Measurements from ENCODE around the gene HTR2B. TPM values are rescaled to one million over a fixed set of nuclear protein-coding genes. Genes with fewer than 3 reads are reported as not detected.
"Not testable (repeated sequence)": the region's sequence is repeated elsewhere in the genome, so short reads cannot be mapped to it uniquely, and the experiment has no call there.

The HTR2B gene
- total and polyA plus RNA-seq, 11 donors, result 0.25 to 2.2 (median 0.61) TPM

GRCh38 chr2:231159306-231159705 lies 34.5 kb upstream of the HTR2B start:
- ATAC-seq (no peak), DNase-seq (no peak)
- Histone ChIP-seq H3K27me3 (no peaks in the 10 kb centered on the region), H3K27ac (no peak overlapping the region), H3K36me3 (peaks cover 0 to 62% (median 40%) of the 10 kb centered on the region in 9 donors), H3K4me3 (no peak overlapping the region), H3K4me1 (peaks cover 0 to 26% (median 0%) of the 10 kb centered on the region in 12 donors), H3K9me3 (no peaks in the 10 kb centered on the region)
- TF ChIP-seq POLR2A (IDR thresholded peaks at IDR 0.05) (no peak), CTCF (IDR thresholded peaks at IDR 0.05) (no peak)
- intact Hi-C loops (cut with DNase I), result no loop called here

- WGBS, 4 donors, result 90 to 93% (median 92%) methylated on average over 8 of the region's 8 CpGs
- H3K36me3 ChIP-seq, result peaks cover 0 to 78% (median 62%) of the 10 kb centered on the region in 9 donors
- DNase-seq (no peak), ATAC-seq (no peak)
- H3K27me3 ChIP-seq, result no peaks in the 10 kb centered on the region
- TF ChIP-seq CTCF (IDR thresholded peaks at IDR 0.05), result no peak
- TF ChIP-seq POLR2A (IDR thresholded peaks at IDR 0.05), result no peak
- H3K4me3 ChIP-seq, result no peak overlapping the region
- intact Hi-C loops (cut with DNase I), result no loop called here
- H3K27ac ChIP-seq, result no peak overlapping the region
- no peaks in the 10 kb centered on the region for H3K4me1 ChIP-seq
- no peaks in the 10 kb centered on the region for H3K9me3 ChIP-seq
These were observed 28.1 kb upstream of the HTR2B start for GRCh38 chr2:231152800-231153557.

DNA sequence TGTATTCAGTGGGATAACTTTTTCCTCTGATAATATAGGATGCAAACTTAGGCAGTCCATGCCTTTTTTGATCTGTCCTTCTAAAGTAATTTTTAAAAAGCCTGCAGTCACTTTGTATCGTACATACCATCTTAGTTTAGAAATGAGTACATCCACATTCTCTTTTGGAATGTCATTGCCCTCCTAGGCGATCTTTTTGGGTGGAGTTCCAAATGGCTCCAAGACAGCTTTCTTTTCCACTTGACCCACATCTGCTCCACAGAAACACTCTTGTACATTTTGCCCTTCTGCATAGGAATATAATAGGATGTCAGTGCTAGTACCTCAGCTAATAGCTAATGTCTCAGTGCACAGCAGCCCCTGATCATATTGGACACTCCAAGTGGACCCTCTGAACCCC lies 21.8 kb upstream of the HTR2B start:
- ATAC-seq (no peak), DNase-seq (no peak)
- Histone ChIP-seq H3K27ac (no peak overlapping the region), H3K27me3 (no peaks in the 10 kb centered on the region), H3K36me3 (peaks cover 0 to 58% (median 52%) of the 10 kb centered on the region in 9 donors), H3K4me3 (no peak overlapping the region), H3K9me3 (no peaks in the 10 kb centered on the region), H3K4me1 (no peaks in the 10 kb centered on the region)
- TF ChIP-seq CTCF (IDR thresholded peaks at IDR 0.05) (no peak), POLR2A (IDR thresholded peaks at IDR 0.05) (no peak)
- 90 to 97% (median 97%) methylated on average over 2 of the region's 2 CpGs for WGBS, 4 donors
- intact Hi-C loops (cut with DNase I), result no loop called here

GRCh38 chr2:231144896-231145295 lies 20.1 kb upstream of the HTR2B start:
- DNase-seq, result no peak
- no peaks in the 10 kb centered on the region for H3K4me1 ChIP-seq
- TF ChIP-seq POLR2A (IDR thresholded peaks at IDR 0.05) (no peak), CTCF (IDR thresholded peaks at IDR 0.05) (no peak)
- H3K27me3 ChIP-seq, result no peaks in the 10 kb centered on the region
- H3K27ac ChIP-seq, result no peak overlapping the region
- no peak for ATAC-seq
- no peaks in the 10 kb centered on the region for H3K9me3 ChIP-seq
- 97 to 99% (median 98%) methylated on average over 6 of the region's 6 CpGs for WGBS, 4 donors
- intact Hi-C loops (cut with DNase I), result no loop called here
- no peak overlapping the region for H3K4me3 ChIP-seq
- H3K36me3 ChIP-seq, result peaks cover 0 to 62% (median 39%) of the 10 kb centered on the region in 9 donors

- ATAC-seq; H3K27me3 ChIP-seq; H3K27ac ChIP-seq; H3K9me3 ChIP-seq; intact Hi-C loops (cut with DNase I); H3K4me1 ChIP-seq; DNase-seq; H3K4me3 ChIP-seq: not testable (repeated sequence)
- peaks cover 0 to 25% (median 4%) of the 10 kb centered on the region in 9 donors for H3K36me3 ChIP-seq
- WGBS, 4 donors, result 97 to 99% (median 98%) methylated on average over 8 of the region's 8 CpGs
These were observed 16.0 kb upstream of the HTR2B start for GRCh38 chr2:231140808-231141207.

All from heart left ventricle (tissue), 16 donors.